ENCODE measurements around the gene THTPA. TPM values are rescaled to one million over a fixed set of nuclear protein-coding genes. Genes with fewer than 3 reads are reported as not detected.
A peak's percentile ranks its signal among the peaks of the same experiment; 100 is the strongest.

THTPA gene
- total RNA-seq (2014; rRNA removed; shearing (Covaris generic)), result 13.5 and 30.0 TPM in 2 replicates

- DNase-seq (ENCODE audit: low spot score), result peak; percentile 83
Measured at GRCh38 chr14:23555882-23556699, at the start of gene THTPA. Gene THTPA (plus strand): TSS chr14:23556271. CDS start chr14:23556758, 487 bp downstream.

DNA sequence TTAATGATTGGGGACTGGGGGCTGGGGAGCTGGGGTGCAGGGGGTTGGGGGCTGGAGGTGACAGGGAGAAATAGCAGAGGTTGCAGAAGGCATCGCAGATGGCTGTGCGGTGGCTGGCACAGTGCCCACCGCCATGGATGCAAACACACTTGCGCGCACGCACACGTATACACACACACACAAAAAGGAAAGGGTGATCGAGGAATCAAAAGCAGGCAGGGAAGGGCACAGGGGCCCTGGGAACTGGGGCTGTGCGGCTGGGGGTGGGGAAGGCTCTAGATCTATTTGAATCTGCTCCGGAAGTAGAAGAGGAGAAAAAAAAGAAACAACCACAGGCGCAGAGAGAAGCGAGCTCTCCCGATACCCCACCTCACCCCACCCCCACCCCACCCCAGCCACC lies 43.9 kb upstream of the THTPA start:
- no peak for DNase-seq (ENCODE audit: low spot score)

- no peak for DNase-seq (ENCODE audit: low spot score)
Measured at GRCh38 chr14:23513005-23513817, 42.9 kb upstream of the THTPA start.

DNA sequence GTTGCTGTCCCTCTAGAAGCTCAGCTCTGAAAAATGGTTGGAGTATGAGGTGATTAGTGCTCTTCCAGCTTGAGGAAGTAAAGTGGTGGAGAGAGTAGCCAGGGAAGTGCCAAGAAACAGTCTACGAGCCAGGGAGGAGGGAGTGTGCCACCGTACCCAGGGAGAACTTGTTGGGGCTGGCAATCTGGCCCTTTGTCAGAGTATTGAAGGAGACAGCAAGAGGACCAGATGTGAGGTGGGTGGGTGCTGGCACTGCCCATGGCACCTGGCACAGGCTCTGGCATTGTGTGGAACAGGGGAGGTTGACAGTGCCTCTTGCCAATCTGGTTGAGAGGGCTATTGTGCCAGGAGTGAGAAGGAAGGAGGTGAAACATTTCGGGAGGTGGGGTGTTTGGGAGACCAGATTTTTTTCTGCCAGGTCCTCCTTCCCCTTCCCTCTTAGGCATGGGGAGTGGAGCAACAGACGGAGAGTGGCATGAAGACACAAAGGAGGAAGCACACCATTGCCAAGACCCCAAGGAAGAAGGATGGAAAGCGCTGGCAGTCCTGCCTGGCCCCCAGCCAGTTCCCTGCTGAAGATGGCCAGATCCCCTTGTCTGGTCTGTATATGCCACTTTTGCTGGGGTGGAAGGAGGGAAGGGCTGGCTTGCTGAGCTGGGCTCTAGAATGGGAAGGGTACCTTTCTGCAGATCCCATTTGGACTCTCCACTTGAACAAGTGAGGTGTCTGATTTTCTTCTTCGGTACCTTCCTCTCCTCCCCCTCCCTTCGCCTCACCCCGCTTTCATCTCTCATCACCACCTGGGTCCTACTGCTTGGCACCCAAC lies 42.0 kb upstream of the THTPA start:
- DNase-seq (ENCODE audit: low spot score), result no peak

DNA sequence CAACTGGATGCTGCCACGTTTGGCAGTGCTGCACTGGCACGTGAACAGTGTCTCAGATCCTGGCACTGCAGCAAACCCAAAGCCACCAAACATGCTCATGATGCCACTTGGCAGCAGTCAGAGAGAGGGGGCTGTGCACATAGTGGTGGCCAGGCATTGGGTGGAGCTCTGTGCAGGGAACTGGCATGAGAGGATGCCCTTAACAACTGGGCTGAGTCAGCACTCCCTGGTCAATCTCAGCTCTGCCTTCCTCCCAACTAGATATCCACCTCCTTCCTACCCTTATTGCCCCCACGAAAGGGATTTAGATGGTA lies 41.5 kb upstream of the THTPA start:
- no peak for DNase-seq (ENCODE audit: low spot score)

DNA sequence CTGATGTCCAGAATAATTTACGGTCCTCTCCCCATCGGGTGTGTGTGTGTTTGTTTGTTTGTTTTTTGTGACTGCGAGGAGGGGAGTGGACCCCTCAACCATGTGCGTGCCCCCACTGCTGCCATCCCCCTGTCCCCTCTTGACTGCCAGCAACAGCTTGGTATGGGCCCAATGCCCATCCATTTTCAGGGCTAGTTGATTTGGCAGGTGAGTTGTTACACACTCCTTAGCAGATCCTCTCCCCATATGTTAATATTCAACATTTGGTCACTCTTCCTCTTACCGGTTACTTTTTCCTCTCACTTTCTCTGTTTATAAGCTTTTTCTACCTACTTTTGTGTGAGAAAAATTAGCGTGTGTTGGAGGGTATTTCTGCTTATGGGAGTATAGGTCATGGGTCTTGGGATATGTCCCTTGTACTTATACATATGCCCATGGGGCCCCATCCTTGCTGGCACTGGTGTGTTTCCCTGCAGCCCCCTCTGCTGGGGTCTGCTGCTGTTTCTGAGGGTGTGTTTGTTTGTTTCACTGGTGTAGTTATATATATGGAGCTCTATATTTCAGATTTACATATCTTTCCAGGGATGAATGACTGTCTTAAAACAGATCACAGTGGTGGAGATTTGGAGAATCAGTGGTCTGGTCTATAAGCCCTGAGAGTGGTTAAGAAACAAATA lies 38.3 kb upstream of the THTPA start:
- DNase-seq (ENCODE audit: low spot score), result no peak

GRCh38 chr14:23518709-23519108 lies 37.4 kb upstream of the THTPA start:
- DNase-seq (ENCODE audit: low spot score), result no peak

- no peak for DNase-seq (ENCODE audit: low spot score)
Measured at GRCh38 chr14:23520899-23521533, 35.1 kb upstream of the THTPA start.

DNA sequence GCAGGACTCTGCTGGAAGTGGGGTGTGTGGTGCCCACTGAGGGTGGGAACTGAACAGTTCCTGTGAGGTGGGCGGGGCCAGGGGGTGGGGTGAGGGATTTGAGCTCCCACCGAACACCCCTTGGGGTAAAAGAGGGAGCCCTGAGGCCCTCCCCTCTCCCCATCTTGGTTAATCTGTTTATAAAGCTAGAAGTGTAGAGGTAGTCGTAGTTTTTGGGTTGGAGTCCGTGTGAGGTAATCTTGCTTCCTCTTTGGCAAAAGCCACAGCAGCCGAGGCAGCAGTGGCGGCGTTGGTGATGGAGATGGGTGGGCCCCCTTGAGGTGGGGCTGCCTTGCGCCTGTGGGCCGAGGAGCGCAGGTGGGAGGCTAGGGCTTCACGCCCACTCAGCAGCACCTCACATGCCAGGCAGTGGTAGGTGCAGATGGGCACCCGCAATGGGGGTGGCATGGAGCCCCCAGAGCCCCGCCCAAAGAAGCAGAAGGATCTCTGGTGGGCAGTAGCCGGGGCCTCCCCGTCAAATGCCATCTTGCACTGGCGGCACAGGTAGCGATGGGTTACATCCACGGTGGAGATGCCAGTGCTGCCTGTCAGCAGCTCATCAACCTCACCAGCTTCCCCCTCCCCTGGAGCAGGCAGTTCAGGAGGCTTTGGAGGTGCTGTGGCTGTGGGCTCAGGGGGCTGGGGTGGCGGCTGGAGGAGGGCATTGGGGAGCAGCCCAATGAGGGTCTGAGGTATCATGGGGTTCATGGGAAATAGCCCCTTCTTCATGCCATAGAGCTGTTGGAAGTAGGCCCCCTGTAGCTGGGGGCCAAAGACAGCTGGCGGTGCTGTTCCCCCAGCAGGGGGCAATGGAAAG lies 34.1 kb upstream of the THTPA start:
- DNase-seq (ENCODE audit: low spot score), result no peak

DNA sequence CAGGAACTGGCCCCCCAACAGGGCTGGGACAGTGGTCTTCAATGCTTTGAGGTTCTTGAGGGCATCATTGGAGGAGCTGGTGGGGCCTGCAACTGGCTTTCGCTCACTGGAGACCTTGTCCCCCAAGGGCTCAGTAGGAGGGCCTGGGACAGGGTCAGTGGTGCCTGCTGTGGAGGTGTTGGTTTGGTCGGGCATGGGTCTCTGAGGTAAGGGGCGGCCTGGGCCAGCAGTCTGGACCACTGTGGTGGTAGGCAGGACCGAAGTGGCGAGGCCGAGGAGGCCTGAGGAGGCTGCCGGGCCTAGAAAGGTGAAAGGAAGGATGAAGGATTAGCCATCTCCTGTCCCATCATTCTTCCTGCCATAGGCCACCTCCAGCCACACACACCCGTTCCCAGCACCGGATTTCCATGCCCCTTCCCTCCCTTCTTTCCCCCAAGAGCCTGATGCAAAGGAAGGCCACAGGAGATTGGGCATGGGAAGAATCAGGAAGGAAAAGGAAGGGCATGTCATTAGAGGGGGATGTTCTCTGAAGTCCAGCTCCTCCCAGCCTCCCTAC lies 33.4 kb upstream of the THTPA start:
- DNase-seq (ENCODE audit: low spot score), result no peak

GRCh38 chr14:23523229-23524016 lies 32.6 kb upstream of the THTPA start:
- no peak for DNase-seq (ENCODE audit: low spot score)

DNA sequence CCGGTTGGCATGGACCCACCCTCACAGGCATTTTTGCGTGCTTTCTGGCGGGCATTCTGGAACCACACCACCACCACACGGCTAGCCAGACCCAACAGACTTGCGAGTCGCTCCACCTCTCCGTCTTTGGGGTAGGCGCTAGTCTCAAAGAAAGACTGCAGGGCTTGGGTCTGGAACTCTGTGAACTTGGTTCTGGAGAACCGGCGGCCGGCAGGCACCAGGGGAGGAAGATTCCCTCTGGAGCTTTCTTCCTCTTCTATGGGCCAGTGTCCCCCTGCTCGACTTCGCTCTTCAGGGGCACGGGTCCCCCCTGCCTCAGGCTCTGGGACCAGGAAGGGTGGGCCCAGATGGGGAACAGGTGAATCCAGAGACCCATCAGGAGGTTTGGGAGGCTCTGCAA lies 31.1 kb upstream of the THTPA start:
- DNase-seq (ENCODE audit: low spot score), result no peak

DNA sequence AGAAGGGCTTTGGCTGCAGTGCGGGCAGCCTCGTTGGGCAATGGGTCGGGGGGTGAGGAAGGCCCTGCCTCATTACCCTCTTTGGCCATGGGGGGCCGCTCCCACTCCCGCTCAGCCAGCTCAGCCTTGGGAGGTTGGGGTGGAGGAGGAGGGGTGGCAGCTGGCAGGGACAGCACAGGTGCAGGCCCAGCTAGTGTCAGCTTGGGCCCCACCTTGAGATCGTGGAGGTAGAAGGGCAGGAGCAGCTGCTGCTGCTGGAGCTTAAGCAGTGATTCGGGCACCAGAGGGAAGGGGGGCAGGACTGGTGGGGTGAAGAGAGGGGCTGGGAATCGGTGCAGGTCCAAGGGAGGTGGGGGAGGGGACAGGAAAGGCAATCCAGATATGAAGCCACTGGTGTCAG lies 30.5 kb upstream of the THTPA start:
- no peak for DNase-seq (ENCODE audit: low spot score)

DNA sequence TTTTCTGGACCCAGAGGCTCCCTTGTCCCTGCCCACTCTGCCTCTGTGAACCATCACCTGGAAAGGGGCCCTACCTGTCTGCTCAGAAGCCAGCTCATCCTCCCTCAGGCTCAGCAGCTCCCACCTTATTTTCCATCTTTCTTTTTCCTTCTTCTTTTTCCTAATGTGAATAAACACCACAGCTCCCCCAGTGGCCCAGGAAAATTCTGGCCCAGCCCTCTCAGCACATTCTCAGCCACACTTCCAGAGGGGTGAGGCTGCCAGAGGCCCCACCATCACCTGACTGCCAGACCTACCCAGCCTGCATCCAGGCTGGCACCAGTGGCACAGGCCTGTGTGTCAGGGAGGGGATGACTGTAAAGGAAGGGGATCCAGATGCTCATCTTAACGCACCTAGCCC lies 27.5 kb upstream of the THTPA start:
- DNase-seq (ENCODE audit: low spot score), result no peak

GRCh38 chr14:23529016-23529415 lies 27.1 kb upstream of the THTPA start:
- DNase-seq (ENCODE audit: low spot score), result no peak

- no peak for DNase-seq (ENCODE audit: low spot score)
Measured at GRCh38 chr14:23530375-23531055, 25.6 kb upstream of the THTPA start.

GRCh38 chr14:23531391-23531790 lies 24.7 kb upstream of the THTPA start:
- DNase-seq (ENCODE audit: low spot score), result no peak

DNA sequence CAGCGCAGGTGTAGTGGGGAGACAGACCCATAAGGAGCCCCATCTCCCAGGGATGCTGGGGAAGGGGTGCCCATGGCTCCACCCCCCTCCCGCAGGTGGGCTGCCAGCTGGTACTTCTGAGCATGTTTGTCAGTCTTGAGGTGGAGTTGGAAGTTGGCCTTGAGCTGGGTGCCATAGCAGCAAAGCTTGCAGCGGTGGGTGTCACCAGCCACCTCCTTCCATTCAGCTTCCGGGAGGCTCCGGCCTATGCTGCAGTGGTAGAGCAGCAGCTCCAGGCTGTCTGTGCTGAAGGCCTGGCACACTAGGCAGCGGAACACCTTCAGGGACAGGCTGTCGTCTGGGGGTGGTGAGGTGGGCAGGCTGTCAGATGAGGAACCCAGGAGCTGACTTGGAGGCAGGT lies 23.4 kb upstream of the THTPA start:
- DNase-seq (ENCODE audit: low spot score), result no peak

Measured in HT-29 (cell line).